K562 (cell line): ENCODE results near the gene FAM117A. TPM values are rescaled to one million over a fixed set of nuclear protein-coding genes. Genes with fewer than 3 reads are reported as not detected.

Experiments
- ARNT ChIP-seq, 2 experiments: fragments of 450-650 bp; IDR thresholded peaks; 2 replicates each; pipeline ENCODE4 v1.6.1; 2016; ENCODE audit warnings: mild to moderate bottlenecking in 1 of 2
- SRSF7 ChIP-seq: fragments of 200-400 bp; formaldehyde crosslinking; optimal IDR thresholded peaks from 2 replicates; pipeline ENCODE3; 2017; ENCODE audit warnings: mild to moderate bottlenecking, low read depth, low read length
- ZBTB1 ChIP-seq: sonication (generic); formaldehyde crosslinking; IDR thresholded peaks from 2 replicates; pipeline ENCODE4 v1.8.1; 2023; ENCODE audit warnings: missing genetic modification reagents, low read depth, mild to moderate bottlenecking, borderline replicate concordance
- ZFP91 ChIP-seq: sonication (generic); formaldehyde crosslinking; IDR thresholded peaks from 2 replicates; pipeline ENCODE4 v1.8.0; 2022; ENCODE audit warnings: mild to moderate bottlenecking, missing genetic modification reagents
- polyA plus RNA-seq, 8 experiments: library from polyadenylated mRNA; depleted of rRNA in 4 of 8; stranded (reverse) in 5 of 8; unstranded in 3 of 8; fragments of >200 nt; fragmentation: Nextera tagmentation in 2 of 8; fragmentation: Illumina TruSeq in 1 of 8; extraction: Ambion mirVana in 2 of 8; extraction: Trizol in 1 of 8; gene quantifications; 2 replicates each; pipeline versions ENCODE4 v1.2.1 to v1.2.3, GENCODE V29; 2011 to 2014; ENCODE audit warnings: inconsistent platforms in 1 of 8, missing spikeins in 1 of 8
- total RNA-seq, 7 experiments: library from RNA; depleted of rRNA in 6 of 7; stranded (reverse); fragments of >200 nt in 6 of 7; fragmentation: Illumina TruSeq in 2 of 7; extraction: Trizol in 2 of 7; gene quantifications; 2 replicates each; pipeline versions ENCODE4 v1.2.1 to v1.2.3, GENCODE V29; 2011 to 2021; ENCODE audit warnings: low replicate concordance in 1 of 7
- TF ChIP-seq, protein P1 (sequence below): fragments of 250-450 bp; sonication (Bioruptor Pico); IDR thresholded peaks from 2 replicates; pipeline ENCODE4 v1.5.0; 2022; ENCODE audit warnings: mild to moderate bottlenecking
- TF ChIP-seq, protein P2 (sequence below): fragments of 250-450 bp; sonication (Bioruptor Pico); IDR thresholded peaks from 2 replicates; pipeline ENCODE4 v1.5.0; 2021

FAM117A gene
- total and polyA plus RNA-seq, 9 of the 15 experiments (the other 6 are each of a cell fraction or from before 2014, with no cell fraction given), result 3.1 to 79.7 (median 36.6) TPM

DNA sequence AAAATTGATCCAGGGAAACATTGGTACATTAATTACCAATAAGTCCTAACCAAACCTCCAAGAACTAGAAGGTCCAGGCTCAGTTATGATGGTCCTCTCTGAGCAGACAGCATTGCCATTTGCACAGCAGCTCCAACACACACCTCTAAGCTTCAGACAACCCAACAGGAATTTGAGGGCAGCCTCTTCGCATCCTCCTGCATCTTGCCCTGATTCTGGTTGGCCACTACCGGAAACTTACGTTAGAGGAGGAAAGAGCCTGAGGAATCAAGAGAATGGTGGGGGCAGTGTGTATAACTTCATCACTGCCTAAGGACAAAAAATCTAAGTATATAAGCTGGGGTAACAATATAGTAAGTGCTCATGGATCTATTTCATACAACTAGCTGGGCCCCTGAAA lies 15.7 kb downstream of the FAM117A start (continued):
- no peak for TF ChIP-seq ZFP91
- no peak for TF ChIP-seq SRSF7
- TF ChIP-seq, protein P1, sequence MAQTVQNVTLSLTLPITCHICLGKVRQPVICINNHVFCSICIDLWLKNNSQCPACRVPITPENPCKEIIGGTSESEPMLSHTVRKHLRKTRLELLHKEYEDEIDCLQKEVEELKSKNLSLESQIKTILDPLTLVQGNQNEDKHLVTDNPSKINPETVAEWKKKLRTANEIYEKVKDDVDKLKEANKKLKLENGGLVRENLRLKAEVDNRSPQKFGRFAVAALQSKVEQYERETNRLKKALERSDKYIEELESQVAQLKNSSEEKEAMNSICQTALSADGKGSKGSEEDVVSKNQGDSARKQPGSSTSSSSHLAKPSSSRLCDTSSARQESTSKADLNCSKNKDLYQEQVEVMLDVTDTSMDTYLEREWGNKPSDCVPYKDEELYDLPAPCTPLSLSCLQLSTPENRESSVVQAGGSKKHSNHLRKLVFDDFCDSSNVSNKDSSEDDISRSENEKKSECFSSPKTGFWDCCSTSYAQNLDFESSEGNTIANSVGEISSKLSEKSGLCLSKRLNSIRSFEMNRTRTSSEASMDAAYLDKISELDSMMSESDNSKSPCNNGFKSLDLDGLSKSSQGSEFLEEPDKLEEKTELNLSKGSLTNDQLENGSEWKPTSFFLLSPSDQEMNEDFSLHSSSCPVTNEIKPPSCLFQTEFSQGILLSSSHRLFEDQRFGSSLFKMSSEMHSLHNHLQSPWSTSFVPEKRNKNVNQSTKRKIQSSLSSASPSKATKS (CRISPR knock-in tag), result no peak
- TF ChIP-seq ZBTB1 (CRISPR knock-in tag), result no peak
- no peak for TF ChIP-seq ARNT (IDR thresholded peaks at IDR 0.05)
- TF ChIP-seq, protein P2, sequence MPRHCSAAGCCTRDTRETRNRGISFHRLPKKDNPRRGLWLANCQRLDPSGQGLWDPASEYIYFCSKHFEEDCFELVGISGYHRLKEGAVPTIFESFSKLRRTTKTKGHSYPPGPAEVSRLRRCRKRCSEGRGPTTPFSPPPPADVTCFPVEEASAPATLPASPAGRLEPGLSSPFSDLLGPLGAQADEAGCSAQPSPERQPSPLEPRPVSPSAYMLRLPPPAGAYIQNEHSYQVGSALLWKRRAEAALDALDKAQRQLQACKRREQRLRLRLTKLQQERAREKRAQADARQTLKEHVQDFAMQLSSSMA (CRISPR knock-in tag), result no peak
